HL-60 (cell line): ENCODE measurements around the gene ANXA11.

Experiments used
- DNase-seq, 2 experiments: peaks; one replicate each; pipeline ENCODE4 v3.0.0-alpha.2; 2010 to 2020; ENCODE audit warnings: low read depth in 1 of 2, low spot score in 1 of 2
- H3K27ac ChIP-seq: fragments of 250-450 bp; sonication (Bioruptor Pico); replicated peaks from 2 replicates; pipeline ENCODE4 v1.5.1; 2020; ENCODE audit warnings: mild to moderate bottlenecking, moderate library complexity
- H3K27me3 ChIP-seq: fragments of 250-450 bp; sonication (Bioruptor Pico); 2 replicates; pipeline ENCODE4 v1.5.1; 2021; ENCODE audit warnings: mild to moderate bottlenecking, moderate library complexity; ENCODE audit not compliant: insufficient read depth, poor library complexity, severe bottlenecking
- H3K4me3 ChIP-seq: replicated peaks from 2 replicates; pipeline ENCODE4 v1.5.1; 2011; ENCODE audit warnings: mild to moderate bottlenecking, control low read depth, low read length; ENCODE audit not compliant: insufficient read depth
- GABPA ChIP-seq: IDR thresholded peaks from 2 replicates; pipeline ENCODE4 v1.6.1; 2012; ENCODE audit warnings: low read depth
- POLR2AphosphoS5 ChIP-seq: IDR thresholded peaks from 2 replicates; pipeline ENCODE4 v1.6.1; 2012; ENCODE audit warnings: low read depth
- SPI1 ChIP-seq: IDR thresholded peaks from 2 replicates; pipeline ENCODE4 v1.6.1; 2012; ENCODE audit warnings: low read depth, mild to moderate bottlenecking, borderline replicate concordance
- TF ChIP-seq, protein P1 (sequence below): IDR thresholded peaks from one replicate; pipeline ENCODE4 v1.5.1; 2011; ENCODE audit warnings: low read length, control low read depth, inconsistent platforms; ENCODE audit not compliant: insufficient read depth
- TF ChIP-seq, protein P2 (sequence below): IDR thresholded peaks from 2 replicates; pipeline ENCODE4 v1.6.1; 2012; ENCODE audit warnings: low read depth; ENCODE audit not compliant: insufficient replicate concordance

ANXA11 gene

DNA sequence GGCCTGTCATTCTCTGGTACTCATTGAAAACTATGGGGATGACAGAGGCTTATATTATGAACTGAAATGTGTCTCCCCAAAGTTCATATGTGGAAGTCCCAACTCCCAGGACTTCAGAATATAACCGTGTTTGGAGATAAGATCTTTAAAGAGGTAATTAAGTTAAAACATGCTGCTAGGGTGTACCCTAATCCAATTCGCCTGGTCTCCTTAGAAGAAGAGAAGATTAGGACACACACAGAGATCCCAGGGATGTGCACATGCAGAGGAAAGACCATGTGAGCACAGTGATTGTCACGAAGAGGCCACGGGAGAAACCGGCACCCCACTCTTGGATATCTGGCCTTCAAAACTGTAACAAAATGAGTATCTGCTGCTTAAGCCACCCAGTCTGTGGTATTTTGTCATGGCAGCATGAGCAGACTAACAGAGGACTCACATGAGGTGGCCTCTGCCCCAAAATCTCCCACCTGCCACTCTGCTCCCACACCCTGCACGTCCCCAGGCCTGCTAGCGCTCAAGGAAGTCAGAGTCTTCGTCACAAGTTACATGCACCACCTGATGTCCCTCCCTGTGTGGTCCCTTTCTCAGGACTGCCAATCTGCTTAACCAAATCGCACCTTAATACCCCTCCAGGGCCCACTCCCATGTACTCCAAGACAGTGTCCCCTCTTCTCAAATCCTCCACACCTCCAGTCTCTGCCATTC lies 46.0 kb downstream of the ANXA11 start:
- H3K4me3 ChIP-seq = no peak overlapping the region
- H3K27me3 ChIP-seq = no peaks in the 10 kb centered on the region
- no peak for TF ChIP-seq POLR2AphosphoS5
- no peak for DNase-seq
- H3K27ac ChIP-seq = no peak overlapping the region

DNA sequence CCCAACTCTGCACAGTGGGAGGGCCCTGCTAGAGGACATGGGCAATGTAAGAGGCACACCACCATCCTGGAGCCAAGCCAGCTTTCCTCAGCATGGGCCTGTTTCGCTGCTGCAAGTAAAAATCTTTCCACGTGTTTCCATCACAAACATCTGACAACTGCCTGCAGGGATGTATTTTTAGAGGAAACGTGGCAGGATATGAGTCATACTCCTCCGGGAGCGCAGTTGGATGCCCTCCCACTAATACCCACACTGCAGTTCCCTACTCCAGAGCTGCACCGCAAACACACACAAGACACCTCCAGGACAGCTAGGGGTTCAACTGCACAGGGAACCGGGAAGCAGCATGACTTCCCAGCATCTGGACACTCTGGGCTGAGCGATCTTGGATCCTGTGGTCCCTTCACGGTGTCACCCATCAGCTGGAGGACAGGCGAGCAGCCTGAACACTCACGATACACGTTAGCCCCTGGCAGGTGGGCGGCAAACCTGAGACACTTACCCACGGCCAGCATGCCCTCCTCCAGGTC lies 46.7 kb downstream of the ANXA11 start:
- no peak overlapping the region for H3K27ac ChIP-seq
- TF ChIP-seq, protein P1, sequence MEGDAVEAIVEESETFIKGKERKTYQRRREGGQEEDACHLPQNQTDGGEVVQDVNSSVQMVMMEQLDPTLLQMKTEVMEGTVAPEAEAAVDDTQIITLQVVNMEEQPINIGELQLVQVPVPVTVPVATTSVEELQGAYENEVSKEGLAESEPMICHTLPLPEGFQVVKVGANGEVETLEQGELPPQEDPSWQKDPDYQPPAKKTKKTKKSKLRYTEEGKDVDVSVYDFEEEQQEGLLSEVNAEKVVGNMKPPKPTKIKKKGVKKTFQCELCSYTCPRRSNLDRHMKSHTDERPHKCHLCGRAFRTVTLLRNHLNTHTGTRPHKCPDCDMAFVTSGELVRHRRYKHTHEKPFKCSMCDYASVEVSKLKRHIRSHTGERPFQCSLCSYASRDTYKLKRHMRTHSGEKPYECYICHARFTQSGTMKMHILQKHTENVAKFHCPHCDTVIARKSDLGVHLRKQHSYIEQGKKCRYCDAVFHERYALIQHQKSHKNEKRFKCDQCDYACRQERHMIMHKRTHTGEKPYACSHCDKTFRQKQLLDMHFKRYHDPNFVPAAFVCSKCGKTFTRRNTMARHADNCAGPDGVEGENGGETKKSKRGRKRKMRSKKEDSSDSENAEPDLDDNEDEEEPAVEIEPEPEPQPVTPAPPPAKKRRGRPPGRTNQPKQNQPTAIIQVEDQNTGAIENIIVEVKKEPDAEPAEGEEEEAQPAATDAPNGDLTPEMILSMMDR = no peak
- TF ChIP-seq SPI1 (no peak), POLR2AphosphoS5 (no peak), GABPA (no peak)
- TF ChIP-seq, protein P2, sequence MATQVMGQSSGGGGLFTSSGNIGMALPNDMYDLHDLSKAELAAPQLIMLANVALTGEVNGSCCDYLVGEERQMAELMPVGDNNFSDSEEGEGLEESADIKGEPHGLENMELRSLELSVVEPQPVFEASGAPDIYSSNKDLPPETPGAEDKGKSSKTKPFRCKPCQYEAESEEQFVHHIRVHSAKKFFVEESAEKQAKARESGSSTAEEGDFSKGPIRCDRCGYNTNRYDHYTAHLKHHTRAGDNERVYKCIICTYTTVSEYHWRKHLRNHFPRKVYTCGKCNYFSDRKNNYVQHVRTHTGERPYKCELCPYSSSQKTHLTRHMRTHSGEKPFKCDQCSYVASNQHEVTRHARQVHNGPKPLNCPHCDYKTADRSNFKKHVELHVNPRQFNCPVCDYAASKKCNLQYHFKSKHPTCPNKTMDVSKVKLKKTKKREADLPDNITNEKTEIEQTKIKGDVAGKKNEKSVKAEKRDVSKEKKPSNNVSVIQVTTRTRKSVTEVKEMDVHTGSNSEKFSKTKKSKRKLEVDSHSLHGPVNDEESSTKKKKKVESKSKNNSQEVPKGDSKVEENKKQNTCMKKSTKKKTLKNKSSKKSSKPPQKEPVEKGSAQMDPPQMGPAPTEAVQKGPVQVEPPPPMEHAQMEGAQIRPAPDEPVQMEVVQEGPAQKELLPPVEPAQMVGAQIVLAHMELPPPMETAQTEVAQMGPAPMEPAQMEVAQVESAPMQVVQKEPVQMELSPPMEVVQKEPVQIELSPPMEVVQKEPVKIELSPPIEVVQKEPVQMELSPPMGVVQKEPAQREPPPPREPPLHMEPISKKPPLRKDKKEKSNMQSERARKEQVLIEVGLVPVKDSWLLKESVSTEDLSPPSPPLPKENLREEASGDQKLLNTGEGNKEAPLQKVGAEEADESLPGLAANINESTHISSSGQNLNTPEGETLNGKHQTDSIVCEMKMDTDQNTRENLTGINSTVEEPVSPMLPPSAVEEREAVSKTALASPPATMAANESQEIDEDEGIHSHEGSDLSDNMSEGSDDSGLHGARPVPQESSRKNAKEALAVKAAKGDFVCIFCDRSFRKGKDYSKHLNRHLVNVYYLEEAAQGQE = no peak
- H3K4me3 ChIP-seq = no peak overlapping the region
- DNase-seq = peak in 1 of 2 experiments; percentile 68
- H3K27me3 ChIP-seq = no peaks in the 10 kb centered on the region

DNA sequence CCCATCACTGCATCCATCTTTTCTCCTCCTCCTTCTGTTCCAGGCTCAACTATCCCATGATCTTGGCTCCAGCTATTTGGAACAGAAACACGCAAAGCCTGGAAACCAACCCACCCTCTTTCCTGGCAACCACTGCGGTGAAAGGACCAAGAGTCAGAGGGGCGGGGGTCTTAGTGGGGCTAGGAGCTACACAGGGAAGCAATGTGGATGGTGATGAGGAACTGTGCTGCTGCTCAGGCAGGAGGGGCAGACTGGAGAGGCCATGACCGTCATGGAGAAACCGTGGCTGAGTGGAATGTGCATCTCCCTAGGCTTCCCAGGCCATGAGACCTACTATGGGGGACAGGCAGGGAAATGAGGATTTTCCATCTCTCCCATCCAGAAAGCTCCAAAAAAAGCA lies 47.2 kb downstream of the ANXA11 start:
- no peak for DNase-seq
- TF ChIP-seq, protein P2 = no peak
- TF ChIP-seq GABPA (no peak), SPI1 (no peak), POLR2AphosphoS5 (no peak)
- TF ChIP-seq, protein P1 = no peak
- no peak overlapping the region for H3K27ac ChIP-seq

DNA sequence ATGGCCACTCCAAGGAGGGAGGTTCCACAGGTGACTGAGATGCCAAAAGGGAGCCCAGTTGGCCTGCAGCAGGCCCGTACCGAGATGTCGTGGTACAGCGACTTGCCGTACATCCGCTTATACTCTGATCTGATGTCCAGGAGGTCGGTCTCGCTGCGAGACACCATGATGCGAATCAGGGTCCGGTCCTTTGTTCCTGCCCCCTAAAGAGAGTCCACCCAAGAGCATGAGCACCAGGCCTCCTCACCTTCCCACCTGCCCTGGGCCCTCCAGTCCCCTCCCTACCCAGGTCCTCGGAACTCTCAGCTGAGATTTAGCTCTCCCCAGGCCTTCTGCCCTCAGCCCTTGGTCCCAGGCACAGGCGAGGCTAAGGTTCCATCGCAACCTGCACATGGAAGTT lies 47.8 kb downstream of the ANXA11 start:
- no peak overlapping the region for H3K4me3 ChIP-seq
- DNase-seq = no peak
- H3K27me3 ChIP-seq = no peaks in the 10 kb centered on the region
- no peak for TF ChIP-seq SPI1
- no peak for TF ChIP-seq GABPA
- TF ChIP-seq, protein P1 = no peak
- TF ChIP-seq POLR2AphosphoS5 = no peak
- no peak overlapping the region for H3K27ac ChIP-seq

More for the DNA sequence above, 47.2 kb downstream of the ANXA11 start:
- Histone ChIP-seq H3K4me3 (no peak overlapping the region), H3K27me3 (no peaks in the 10 kb centered on the region)
